Fibroblast of skin of abdomen (primary cell): ENCODE measurements around the gene LSAMP.
A peak's percentile ranks its signal among the peaks of the same experiment; 100 is the strongest.

ENCODE experiments used
- DNase-seq: peaks from one replicate; pipeline ENCODE4 v3.0.0-alpha.2; 2013

The LSAMP gene

DNA sequence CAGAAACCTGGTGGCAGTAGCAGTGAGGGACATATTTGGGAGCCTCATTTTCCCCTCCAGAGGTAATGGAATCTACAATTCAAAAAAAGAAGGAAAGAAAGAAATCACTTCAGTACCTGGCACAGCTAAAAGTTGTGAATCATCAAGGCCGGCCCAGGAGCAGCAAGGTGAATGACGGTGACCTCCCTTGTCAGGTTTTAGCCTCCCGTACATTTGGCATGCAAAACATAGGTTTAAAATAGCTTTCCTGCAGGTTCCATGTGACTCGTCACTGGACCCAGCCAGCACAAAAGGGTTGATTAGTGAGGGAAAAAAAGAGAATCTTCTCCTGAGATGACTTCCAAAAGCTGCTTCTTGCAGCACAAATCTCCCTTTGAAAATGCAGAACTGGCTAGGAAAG, 394.2 kb downstream of the LSAMP start:
- no peak for DNase-seq

DNA sequence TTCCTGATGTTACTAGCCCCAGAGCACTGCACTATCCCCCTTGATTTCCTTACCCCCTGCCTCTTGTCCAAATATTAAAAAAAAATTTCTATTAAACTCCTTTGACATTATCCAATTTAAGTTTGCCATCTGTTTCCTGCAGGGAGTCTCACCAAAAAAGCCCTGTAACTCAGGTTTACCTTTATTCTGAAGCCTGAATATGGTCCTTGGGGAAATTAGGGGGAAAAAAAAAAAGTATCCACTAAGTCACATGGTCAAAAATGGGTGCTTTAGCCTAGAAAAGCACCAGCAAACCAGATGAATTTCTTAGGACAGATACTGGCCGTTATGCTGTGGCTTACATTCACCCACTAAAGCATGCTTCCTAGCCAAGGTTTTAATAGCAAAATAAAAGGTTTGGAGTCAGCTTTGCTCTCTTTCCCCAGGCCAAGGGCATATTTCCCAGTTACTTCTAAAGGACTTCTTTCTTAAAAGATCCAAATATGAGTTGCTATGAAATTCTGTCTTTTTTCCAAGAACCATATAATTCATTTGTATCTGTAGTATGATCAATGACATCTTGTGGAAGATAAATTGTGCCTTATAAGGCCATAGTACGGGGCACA, 394.9 kb downstream of the LSAMP start:
- DNase-seq = no peak

DNA sequence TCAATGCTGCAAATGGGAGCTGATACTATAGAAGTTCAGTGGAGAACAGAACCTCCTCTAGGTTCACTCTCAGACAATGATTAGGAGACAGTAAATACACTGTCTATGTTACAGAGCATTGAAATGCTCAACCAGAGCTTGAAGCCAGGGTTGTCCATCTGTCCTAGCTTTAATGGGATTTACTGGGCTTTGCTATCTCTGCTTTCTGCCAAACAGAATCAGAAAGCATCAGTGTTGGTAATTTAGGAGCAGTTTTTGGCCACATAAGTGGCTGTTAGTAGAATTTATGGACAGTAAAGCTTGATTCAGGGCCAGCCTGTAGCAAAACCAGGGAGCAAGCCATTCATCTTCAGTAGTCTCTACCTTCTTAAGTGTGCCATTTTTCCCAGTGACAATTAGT, 396.3 kb downstream of the LSAMP start:
- DNase-seq = no peak

DNA sequence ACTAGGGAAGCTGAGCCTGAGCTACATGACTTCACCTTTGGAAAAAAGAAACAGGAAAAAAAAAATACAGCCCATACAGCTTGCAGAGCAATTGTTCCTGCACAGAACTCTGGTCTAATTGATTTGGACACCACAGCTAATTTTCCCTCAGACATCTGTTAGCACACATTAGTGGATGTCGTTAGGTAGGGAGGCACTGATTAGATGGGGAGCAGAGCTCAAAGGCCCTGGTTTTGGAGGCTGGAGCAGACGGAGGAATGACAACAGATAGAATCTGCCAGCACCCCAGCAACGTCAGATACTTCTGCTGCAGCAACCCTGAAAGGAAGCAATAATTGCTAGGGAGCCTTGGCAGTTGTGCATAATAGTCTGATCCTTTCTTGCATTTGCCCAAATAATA, 398.9 kb downstream of the LSAMP start:
- no peak for DNase-seq

DNA sequence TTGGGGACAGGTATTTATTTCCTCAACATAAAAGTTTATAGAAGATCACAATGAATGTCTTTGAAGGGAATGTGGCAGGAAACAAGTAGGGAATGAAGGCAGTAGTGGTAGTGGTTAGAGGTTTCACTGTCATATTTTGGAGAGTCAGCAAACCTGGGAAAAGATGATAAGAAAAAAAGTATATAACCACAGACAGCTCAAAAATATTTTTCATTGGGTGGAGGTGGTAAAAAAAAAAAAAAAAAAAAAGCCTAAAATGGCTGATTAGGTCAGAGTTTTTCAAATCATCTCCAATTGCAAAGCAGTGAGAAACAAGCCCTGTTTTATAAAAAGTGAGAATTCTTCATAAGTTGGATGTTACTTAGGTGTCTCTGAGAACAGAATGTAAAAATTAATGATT, 400.0 kb downstream of the LSAMP start:
- DNase-seq = no peak

DNA sequence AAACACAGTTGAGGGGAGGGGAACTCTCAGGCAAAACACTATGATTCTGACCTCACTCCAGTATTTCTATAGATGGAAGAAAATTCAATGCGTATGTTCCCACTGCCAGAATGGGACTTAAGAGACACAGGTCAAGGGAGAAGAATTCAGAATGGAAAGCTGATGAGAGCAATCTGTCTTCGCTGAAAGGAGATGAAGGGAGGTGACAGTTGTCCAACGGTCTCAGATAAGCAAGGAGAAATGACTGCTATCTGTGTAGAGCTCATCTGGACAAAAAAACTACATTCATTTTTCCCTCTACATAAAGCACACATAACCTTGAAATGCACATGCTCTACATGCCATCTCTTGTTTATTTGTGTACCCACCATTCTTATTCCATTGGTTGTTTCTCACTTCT, 405.1 kb downstream of the LSAMP start:
- no peak for DNase-seq

DNA sequence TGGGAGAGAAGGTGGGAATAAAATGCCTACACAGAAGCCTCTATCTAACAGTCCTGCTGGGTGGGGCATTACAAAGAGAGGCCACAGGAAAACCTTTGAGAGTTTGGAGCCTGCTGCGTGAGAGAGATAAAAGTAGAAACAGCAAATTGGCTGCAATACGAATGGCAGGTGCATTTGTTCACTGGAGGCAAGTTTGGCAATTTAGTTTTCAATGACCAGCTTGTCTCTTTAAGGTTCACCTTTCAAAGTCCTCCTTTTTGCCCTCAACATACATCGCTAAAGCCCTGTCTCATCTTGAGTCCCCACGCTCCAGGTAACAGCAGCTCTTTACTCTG, 405.7 kb downstream of the LSAMP start:
- no peak for DNase-seq

DNA sequence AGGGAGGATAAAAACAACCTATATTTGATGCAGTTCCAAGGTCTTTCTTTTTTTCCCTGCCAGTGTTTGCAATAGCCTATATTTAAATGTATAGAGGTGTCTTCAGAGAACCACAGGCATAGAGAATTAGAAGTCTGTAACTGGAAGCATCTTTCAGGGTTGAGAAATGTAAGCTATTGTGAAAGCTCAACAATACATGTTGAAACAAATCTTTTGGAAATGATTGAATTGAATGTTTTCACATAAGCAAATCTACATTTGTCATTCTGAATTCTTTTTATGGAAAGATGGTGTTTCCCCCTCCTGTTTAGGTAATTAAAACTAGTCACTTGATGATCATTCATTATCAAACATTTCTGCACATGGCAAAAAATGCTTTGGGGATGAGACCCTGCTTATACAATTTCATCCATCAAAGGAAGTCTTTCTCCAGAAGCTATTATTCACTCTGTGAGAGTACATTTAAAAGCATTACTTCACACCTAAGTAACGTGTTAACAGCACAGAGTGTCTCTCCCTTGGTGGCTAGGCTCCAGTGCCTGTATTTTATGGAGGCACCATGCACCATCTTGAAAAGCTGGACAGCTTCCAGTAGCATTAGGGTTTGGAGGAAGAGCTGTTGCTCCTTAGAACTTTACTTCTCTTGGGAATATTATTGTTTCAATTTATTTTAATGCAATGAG, 406.2 kb downstream of the LSAMP start:
- DNase-seq = peak; percentile 60

DNA sequence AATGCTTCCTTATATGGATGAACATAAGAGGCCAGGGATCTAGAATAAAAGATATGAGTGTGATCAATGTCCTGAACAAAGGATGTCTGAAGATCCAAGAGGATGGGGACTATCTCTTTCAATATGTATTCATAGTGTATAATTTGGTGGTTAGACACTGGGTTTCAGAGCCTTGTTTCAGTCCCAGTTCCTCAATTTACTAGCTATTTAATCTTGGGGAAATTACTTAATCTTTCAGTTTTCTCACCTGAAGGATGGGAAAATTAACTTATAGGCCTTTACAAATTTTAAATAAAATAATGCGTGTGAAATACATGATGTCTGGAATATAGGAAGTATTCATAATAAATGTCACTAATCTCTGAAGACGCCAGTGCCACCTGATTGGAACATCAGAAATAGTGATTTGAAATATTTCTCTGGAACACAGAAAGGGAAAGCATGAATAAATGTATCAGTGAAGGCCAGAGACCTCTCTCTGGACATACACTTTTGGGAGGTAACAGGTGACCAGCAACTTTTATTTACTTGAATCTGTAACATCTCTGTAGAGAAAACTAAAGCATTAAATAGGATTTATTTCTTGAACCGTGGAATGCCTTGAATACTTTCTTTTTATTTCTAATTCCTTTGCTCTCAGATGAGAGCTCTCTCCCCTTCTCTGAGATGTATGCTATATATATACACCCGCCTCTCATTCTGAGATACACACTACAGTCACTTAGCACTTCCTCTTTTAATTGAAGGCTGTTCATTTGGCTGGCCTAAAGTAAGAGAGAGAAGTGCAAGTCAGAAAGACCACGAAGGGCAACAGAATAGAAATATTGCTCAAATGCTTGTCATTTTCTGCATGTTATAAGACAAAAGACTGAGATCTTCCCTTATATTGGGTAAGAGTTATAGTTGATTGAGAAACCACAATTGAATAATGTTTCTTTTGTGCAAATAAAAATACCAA, 407.1 kb downstream of the LSAMP start:
- no peak for DNase-seq

DNA sequence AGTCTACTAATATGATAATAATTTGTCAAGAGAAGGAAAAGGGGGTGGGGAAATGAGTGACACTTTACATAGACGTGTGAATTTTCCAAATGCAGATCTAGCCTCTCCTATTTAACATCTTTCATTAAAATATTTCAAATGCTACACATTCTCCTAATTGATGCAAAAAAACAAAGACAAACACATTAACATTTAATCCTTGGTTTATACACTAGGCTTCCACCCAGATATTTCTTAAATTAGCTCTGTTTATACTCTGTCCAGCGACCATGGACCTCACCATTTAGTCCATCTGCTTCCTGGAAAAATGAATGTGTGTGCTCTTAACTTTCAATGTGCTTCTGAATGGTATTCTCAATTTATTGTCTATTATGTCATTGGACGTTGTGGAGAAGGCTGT, 409.9 kb downstream of the LSAMP start:
- DNase-seq = no peak

DNA sequence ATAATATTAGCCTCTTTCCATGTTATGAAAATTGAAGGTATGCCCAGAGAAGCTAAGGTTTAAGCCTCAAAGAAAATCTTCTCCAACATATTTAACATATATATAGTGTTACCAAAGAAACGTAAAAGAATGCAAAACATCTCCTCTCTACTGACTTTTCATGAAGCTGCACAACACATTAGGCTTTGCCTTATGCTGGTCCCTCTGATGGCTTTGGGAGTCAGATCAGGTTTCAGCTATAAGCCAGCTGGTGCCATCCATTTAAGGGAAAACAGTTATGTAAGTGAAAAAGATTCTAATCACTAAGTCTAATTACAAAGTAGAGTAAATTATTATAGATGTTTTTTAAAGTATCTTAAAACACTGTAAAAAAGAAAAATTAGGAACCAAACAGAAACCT, 410.5 kb downstream of the LSAMP start:
- peak; percentile 47 for DNase-seq

DNA sequence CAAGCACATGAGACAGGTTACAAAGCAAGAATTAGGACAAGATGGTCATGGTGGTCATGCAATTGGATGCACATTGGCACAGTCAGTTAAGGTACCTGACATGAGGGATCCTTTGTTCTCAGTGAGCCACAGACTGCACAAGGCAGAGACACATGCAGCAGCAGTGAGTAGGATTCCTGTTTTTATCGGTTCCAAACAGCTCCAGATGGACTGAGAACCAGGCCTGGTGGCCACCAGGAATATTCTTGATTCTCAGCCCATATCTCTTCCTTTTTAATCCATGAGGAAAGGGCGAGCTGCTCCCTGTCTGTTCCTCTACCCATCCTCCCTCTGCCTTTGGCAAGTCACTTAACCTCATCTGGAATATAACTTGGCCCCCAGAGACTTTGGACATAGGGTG, 411.2 kb downstream of the LSAMP start:
- DNase-seq = no peak

DNA sequence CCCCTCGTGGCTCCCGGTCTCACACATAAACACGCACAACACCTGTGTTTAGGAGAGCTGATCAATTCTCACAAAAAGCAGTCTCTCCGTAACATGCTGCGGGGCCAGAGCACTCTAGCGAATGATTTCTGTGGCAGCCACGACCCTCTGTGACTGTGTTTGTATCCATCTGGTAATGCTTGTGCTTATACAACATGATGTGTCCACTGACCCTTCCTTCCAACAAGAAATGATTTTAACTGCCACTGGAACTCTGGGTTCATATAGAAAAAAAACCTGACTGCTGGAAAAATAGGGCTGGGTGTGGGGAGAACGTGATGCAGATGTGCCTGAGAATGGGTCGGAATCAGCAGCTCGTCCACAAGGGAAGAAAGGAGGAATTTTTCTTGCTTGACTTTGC, 411.8 kb downstream of the LSAMP start:
- DNase-seq = no peak

DNA sequence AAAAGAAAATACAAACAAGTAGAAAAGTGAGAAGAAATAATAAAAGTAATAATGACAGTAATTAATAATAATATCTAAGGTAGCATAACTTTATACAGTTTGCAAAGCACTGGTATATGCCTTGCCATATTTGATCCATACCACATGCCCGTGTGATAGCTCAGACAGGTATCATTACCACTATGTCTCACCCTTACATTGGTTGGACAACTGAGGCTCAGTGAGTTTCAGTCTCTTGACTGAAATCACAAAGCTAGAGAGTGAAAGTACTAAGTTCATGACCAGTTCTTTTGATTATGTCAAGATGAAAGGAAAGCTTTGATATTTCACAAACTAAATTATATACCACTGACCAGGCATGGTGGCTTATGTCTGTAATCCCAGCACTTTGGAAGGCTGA, 413.1 kb downstream of the LSAMP start:
- DNase-seq = no peak

DNA sequence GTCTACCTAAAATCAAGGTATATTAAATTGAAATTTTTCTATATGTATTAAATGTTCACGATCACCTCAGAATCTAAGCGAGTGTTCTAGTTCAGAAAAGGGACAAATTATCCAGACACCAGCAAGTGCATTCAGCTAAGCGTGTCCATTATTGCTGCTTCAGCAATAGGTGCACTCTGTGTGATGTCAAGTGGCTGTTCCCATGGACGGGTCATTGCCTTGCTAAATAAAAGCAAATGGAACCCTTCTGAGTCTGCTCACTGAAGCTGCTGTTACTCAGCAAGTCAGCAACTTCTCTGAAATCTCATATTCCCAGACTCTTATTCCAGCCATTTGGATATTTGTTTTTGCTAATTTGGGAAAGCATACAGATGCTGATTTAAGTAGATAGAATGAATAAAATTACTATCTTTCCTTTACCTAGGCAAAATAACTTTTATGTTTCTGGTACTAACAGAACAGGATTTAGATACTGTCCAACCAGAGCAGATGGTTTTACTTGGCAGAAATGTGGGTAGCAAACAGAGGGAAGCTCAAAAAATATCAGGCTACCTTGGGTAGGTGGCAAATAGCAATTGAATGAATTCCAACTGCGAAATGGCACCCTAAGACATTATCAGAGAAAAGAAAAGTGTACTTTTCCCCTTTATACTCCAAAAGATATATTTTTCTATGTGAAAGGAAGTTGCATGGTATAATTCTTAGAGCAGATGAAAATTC, 415.0 kb downstream of the LSAMP start:
- DNase-seq = no peak

DNA sequence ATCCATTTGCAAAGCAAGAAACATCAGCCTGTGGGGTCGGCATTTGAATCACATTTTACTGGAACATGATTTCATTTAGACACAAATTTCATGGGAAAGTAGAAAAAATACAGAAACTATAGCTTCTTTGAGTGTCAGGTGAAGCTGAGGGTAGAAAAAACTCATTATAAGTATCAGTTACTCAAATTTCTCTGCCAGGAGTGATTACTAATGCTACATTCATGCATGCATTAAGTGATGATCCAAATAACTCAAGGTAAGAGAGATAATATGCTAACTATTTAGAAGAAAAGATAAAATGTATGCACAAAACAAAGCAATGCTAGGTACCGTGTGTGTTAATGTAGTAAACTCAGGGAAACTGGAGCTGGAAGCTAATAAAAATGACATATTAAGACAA, 416.0 kb downstream of the LSAMP start:
- DNase-seq = no peak

DNA sequence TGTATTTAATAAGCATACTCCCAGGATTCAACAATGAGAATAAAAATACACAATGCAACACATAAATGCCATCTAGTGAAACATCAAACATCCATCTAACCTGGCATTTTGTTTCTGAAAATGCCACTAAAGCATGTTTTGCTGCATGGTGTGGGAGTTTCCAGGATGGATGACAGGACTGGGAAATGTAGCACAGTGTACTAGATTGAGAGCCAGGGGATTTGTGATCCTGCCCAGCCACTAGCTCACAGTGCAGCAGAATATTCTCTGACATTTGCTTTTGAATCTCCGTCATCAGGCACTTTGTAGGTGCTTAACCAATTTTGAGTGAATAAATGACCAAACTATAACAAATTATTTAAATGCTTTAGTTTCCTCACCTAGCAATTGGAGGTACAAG, 417.1 kb downstream of the LSAMP start:
- DNase-seq = no peak

DNA sequence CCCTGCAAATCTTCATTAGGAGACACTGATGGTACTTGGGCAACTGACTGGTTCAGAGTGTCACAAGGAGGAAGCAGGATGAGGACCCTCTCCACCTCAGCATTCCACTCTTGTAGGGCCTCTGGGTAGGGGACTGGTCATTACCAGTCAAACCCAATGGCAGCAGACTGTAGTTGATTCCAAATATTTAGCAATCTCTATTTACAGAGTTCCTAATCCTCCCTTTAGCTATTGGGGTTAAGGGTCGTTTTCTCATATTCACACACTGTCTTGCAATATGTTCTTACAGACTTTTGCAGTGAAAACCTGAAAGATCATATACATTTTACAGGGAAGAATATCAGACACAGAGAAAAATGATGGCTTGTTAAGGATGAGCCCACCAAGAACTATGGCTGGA, 424.3 kb downstream of the LSAMP start:
- DNase-seq = no peak

DNA sequence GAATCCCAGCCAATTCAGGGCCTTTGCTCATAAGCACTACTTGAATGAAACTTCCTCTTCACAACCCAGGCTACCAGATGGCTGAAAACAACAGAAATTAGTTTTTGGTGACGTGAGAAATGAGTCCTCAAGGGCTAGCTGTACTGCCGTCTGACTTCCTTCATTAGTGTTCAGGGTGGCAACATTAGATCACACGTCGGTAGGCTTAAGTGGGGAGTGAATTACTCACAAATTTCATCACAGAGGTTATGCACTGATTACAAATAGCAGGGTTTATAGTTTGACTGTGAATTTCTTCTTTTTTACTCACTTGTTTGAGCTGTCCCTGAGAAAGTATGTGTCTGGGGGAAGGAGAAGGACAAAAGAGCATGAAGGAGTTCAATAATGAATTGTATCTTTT, 424.8 kb downstream of the LSAMP start:
- peak; percentile 67 for DNase-seq

DNA sequence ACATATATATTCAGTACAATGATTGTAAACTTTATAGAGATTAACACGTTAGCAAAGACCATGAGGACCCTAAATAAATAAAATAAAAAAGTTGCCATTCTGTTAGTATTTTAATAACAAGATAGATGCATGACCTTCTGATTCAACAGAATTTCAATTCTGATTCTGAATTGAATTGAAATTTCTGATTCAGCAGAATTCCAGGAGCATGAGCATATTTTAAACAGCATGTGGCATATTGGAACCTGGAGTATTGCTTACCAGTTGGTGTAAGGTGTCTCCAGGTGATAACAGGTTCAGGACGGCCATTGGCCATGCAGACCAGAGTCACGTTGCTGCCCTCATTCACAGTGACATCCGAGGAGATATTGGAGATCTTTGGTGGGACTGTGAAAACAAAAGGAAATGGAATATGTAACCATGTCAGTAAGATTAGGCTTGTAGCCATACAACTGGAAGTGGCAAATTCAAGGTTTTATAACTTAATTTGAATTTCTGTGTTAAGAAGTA, 426.0 kb downstream of the LSAMP start:
- DNase-seq = no peak

DNA sequence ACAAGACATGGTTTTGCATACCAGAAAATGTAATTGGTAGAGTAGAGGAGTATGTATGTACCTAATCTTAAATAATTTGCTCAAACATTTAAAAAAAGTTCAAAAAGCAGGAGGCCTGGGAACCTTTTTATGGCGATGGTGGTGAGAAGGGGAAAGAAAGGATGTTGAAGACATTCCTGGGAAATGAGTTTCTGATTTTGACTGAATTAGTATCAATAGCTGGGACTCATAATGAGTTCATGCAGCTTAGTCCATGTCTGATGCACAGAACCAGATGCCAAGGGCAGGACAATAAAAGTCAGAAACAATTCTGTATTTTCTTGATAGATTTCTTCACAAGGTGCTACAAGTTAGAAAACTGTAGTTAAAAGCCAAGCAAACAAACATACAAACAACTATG, 426.6 kb downstream of the LSAMP start:
- peak; percentile 67 for DNase-seq

DNA sequence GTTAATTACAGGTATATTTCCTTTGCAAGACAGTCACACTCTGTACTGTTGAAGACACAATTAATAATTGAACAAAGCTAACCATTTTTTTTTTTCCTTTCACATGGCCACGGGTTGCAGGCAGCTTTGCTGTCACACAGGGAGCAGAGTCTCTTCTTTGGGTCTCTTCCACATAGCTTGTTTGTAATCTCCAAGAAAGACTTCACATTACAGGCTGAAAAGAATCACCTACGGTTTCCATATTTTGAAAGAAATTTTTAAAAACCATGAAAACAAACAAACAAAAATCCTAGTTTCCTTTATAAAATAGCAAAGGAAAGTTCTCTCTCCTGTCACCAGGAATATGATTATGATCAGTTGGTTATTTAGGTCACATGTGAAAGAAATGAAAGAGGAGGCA, 429.4 kb downstream of the LSAMP start:
- no peak for DNase-seq

DNA sequence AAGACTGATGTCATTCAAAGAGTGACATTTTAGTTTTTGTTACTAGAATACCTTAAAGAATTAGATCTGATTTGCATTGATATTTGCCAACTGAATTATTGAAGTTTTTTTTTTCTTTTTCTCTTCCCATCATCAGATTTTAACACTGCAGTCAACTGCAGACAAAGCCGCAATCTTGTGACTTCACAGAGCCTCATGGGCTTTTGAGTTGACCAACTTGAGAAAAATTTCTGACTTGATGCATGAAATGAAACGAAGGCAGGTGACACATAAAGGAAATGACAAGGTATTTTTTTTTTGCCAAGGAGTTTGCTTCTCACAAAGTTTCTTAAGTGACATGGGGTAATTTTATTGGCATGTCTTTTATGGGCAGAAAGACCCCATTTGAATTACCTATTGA, 438.3 kb downstream of the LSAMP start:
- DNase-seq = no peak
